Measurements from ENCODE around the gene DHRS7.
A peak's percentile ranks its signal among the peaks of the same experiment; 100 is the strongest.

Gene DHRS7

DNA sequence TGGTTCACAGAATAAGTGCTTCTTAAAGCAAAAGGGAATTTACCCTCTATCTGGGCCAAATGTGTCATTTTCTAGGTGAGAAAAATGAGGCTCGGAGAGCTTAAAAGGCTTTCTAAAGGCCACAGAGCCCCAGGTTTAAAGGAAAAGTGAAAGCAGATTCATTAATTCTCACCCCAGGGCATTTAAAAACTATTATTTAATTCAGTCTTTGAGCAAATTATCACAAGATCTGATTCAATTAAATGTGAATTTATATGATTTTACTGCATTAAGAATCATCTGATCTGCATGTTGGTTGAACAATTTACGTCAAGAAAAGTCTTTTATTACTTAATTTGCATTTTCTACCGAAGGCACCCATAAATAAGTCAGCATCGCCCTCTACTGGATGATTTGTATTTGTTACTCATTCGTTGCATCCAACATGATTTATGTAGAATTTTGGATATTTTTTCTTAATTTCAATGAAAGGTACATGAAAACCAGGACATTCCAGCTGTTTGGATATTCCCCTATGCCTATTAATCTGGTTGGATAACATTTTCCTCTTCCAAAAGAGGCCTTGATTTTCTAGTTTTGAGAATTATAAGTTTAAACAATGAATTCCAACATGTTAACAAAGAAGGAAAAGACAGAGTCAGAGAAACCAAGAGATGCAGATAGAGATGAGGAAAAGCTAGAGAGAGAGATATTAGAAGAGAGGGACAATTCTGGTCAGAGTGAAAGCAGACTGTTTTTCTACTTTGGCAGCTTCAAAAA is 19.1 kb upstream of the DHRS7 start:
- DNase-seq, result peak; percentile 40

DNA sequence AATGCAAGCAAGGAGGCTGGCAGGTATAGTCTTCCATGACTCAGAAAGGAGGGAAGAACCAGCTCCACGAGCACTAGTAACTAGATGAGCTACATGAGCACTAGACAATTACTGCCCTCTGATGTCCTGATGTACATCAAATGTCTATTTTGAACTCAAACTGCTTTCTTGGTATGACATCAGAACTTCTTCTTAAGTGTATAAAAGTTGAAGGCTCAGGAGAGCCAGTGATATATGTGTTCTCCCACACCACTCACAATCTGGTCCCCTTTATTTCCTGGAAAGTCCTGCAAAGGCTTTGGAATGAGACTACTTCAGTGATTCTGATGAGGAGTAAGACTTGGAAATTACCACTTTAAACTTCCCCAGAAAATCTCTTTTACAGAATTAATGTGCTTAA is 18.5 kb upstream of the DHRS7 start:
- no peak for DNase-seq

- DNase-seq, result no peak
Measured at GRCh38 chr14:60183138-60183537, 17.9 kb upstream of the DHRS7 start.

- DNase-seq, result no peak
Measured at GRCh38 chr14:60179431-60179869, 14.3 kb upstream of the DHRS7 start.

- DNase-seq, result no peak
Measured at GRCh38 chr14:60178820-60179219, 13.6 kb upstream of the DHRS7 start.

DNA sequence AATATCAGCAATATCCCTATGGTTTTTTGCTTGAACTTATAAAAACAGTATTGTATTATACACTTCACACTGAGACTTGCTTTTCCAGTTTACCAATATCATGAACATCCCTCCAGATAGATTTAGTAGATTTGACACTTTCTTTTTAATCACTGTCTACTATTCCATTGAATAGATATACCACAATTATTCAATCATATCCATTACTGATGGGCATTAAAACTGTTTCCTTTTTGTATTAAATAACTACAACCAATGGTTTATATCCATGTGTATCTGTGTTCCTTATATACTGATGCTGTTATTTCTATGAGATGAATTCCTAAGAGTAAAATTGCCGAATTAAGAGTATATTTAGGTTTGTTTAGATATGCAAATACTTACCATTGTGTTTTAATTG is 13.0 kb upstream of the DHRS7 start:
- DNase-seq, result no peak

GRCh38 chr14:60175255-60175902 is 10.2 kb upstream of the DHRS7 start:
- DNase-seq, result no peak

- no peak for DNase-seq
Measured at GRCh38 chr14:60174352-60175254, 9.4 kb upstream of the DHRS7 start.

DNA sequence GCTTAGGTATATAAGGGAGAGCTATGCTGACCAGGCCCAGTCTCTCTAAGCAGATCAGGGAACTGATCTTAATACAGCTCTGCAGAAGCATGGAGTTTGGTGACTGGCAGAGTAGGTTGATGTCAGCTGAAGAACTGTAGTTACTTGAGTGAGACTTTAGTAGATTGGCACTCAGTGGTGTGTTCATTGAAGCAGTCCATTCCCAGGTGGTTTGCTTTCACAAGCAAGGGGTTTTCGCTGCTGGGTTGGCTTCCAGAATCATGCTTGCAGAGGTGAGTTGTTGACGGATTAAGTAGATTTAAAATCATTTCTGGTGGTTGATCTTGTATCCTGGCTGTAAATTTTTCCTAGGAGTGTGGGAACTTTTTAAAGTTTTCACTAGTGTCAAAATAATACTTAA is 6.5 kb upstream of the DHRS7 start:
- DNase-seq, result no peak

DNA sequence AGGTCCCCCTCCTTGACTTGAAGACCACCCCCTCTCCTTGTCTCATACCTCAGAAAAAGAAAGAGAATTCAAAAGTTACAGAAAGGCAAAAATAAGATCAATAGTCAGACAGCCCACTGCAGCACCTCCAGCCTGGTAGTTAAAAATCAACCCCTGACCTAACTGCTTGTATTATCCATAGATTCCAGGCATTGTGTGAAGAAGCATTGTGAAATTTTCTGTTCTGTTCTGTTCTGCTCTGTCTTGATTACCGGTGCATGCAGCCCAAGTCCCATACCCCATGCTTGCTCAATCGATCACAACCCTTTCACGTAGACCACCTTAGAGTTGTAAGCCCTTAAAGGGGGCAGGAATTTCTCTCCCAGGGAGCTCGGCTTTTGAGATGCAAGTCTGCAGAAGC is 5.8 kb upstream of the DHRS7 start:
- no peak for DNase-seq

GRCh38 chr14:60169722-60170121 is 4.5 kb upstream of the DHRS7 start:
- DNase-seq, result no peak

DNA sequence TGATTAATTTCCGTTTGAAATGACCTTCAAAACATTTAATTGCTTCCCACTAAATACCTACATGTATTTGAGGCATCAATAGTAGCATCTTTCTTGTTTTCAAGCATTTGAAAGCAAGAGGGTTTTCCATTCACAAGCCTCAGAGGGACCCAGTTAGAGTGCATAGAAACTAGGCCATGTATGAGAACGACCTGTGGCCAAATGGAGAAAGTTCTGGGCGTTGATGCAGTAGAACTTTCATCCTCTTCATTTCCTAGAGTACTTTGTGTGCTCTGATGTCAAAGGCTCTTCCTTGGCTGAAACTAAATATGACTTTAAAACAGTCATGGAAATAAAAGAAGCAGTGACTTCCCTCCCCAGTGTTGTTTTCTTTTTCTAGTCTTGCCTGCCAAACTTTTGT is 944 bp upstream of the DHRS7 start:
- DNase-seq, result no peak

DNA sequence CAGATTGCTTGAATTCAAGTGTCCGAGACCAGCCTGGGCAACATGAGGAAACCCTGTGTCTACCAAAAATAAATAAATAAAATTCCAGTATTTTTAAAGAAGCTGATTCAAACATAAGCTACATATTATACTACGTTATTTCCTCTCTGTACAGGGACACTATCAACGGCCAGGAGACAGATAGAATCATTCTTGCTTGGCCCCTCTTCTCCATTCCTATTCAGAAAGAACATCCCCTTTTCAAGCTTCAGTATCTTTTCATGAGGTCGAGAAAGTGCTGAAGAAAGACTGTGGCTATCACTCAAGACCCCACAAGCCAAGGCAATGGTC is 314 bp upstream of the DHRS7 start:
- no peak for DNase-seq

DNA sequence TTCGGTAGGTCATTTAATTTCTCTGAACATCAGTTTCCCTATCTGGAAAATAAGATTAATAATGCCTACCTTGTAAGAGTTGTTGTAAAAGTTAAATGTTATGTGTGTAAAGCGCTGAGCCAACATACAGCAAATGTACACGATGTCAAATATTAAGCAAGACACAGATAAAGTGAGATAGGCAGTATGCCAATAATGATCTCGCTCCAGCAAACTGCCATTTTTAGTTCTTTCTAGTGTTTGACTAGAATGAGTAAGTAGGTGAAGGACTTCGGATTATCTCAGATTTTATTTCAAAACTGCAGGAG is 840 bp downstream of the DHRS7 start:
- no peak for DNase-seq

DNA sequence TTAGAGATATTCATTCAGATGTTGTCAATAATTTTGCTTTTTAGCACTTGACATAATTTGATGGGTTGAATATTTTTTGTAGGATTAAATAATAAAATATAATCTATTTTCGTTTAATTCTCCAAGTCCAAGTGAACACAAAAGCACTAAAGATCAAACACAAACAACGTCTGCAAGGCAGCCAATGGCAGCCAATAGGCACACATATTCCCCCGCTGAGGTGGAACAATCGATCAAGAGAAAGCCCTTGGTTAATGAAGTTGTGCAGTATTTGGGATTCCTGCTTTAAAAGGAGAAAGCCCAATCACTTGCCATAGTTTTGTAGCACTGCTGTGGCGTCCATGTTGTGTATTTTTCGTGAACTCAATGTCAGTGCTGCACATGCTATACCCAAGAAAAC is 1.5 kb downstream of the DHRS7 start:
- no peak for DNase-seq

- no peak for DNase-seq
Measured at GRCh38 chr14:60161196-60162107, 3.7 kb downstream of the DHRS7 start.

DNA sequence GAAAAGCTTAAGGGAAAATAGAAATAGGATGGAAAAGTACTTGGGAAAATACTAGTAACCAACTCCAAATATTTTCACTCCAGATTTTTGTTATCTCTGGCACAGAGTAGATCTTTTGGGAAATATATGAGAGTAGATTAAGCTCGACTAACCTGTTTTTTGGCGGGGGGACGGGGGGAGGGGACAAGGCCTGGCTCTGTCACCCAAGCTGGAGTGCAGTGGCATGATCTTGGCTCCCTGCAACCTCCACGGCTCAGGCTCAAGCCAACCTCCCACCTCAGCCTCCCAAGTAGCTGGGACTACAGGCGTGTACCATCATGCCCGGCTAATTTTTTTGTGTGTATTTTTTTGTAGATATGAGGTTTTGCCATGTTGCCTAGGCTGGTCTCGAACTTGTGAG is 4.8 kb downstream of the DHRS7 start:
- no peak for DNase-seq

- DNase-seq, result no peak
Measured at GRCh38 chr14:60154671-60155070, 10.5 kb downstream of the DHRS7 start.

GRCh38 chr14:60153991-60154390 is 11.2 kb downstream of the DHRS7 start:
- DNase-seq, result no peak

DNA sequence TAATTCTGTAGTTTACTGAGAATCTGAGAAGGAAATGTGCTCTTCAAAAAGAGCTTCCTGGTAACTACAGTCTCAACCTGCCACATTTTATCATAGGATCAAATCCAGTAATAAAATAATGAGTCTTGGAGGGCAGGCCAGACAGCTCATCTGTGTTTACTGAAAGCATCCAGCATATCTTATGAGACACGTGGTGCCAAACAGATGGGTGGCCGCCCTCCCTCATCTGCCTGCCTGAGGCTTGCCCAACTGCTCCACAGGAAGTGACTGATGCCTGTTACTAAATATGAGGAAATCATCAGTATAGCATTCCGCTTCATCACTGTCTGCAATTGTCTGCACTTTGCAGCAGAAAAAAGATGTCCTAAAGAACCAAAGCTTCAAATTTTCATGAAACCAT is 13.5 kb downstream of the DHRS7 start:
- DNase-seq, result peak; percentile 84

DNA sequence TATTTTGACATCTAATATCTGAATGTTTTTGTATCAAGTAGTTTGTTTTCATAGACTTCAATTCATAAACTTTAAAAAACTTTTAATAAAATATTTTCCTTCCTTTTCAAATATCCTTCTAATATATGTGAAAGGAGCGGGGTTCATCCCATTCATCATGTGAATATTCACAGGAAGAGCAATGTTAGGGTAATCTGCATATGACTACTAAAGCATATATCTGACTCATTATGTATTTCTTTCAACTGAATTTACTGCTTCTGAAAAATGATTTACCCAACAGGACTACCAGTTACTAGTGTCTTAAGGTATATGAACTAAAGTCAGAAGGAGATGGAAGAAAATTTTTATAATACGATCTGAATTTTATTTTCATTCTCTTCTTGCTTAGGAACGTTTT is 30.5 kb downstream of the DHRS7 start:
- no peak for DNase-seq

- no peak for DNase-seq
Measured at GRCh38 chr14:60133487-60133886, 31.7 kb downstream of the DHRS7 start.

GRCh38 chr14:60125918-60126317 is 39.3 kb downstream of the DHRS7 start:
- no peak for DNase-seq
